Adrenal gland (tissue), 5 donors: ENCODE results near the gene CPO.

Experiments
- CTCF ChIP-seq, 6 experiments: fragments of 450-650 bp in 4 of 6; fragments of 200-600 bp in 2 of 6; sonication (generic) in 1 of 6; IDR thresholded peaks; 1 replicate in 5 of 6; 2 replicates in 1 of 6; pipeline versions ENCODE4 v1.5.1 to v1.8.0; 2016 to 2021; ENCODE audit warnings: antibody characterized with exemption in 6 of 6, mild to moderate bottlenecking in 2 of 6, moderate library complexity in 1 of 6
- POLR2A ChIP-seq, 2 donors: fragments of 450-650 bp; IDR thresholded peaks; one replicate each; pipeline ENCODE4 v1.6.1; 2017; ENCODE audit warnings: antibody characterized with exemption in 2 of 2, mild to moderate bottlenecking in 2 of 2, moderate library complexity in 1 of 2
- donor health status: DM: no; HTN: no; CAD: no.

- TF ChIP-seq CTCF (IDR thresholded peaks at IDR 0.05) (no peak), POLR2A (IDR thresholded peaks at IDR 0.05) (no peak)
These were observed 49.6 kb downstream of the CPO start for GRCh38 chr2:206988884-206989283.
